ENCODE results near the gene GAS7.

Gene GAS7

DNA sequence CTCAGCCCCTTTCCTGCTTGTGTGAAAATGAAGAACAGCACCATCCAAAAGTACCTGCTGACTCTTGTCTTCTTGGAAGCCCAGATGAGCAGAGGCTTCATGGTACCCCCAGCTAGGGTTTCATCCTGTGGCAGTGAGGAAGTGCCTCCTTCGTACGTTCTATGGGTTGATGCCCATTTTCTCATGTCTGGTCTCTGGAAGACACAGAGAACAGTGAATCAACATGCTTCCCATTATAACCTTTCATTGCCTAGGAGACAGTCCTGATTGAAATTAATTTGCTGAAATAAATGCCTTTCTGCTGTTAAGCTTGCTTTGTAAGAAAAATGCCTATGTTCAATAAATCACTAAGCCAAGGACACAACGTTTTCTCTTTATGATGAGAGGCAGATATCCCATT, 329.9 kb downstream of the GAS7 start:
- no peak for DNase-seq

DNA sequence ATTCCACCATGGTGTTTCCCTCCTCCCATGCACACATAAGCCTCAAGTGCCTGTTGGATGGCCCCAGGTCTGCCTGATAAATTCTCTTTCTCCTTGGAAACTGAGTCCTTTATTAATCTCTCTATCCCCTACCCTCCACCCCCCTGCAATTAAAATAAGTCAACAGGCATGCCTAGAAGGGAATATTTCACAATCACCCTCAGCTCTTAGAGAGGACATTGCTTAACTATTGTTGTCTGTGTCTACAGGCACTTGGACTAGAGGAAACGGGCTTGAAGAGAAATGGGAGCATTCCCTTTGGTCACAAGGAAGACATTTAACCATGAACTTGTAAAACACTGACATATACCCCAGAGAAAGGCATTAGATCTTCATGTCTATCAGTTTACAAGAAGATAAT, 332.8 kb downstream of the GAS7 start:
- DNase-seq, result no peak

DNA sequence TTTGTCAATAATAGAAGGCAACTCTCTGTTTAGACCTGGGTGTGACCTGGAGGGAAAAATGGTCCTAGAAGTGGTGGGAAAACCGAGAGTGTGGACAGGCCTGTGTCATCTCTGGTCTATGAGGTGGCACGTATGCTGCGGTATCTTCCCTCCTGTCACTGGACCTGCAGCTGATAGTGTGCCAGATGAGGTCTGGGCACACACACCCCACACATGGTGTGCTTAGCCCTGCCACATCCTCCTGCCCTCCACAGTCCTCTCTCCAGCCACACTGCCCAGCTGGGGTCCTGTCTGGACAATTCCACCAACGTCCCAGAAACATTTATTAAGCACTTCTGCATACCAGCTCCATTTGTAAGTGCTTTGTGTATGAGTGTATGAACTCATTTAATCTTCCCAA, 335.5 kb downstream of the GAS7 start:
- no peak for DNase-seq

DNA sequence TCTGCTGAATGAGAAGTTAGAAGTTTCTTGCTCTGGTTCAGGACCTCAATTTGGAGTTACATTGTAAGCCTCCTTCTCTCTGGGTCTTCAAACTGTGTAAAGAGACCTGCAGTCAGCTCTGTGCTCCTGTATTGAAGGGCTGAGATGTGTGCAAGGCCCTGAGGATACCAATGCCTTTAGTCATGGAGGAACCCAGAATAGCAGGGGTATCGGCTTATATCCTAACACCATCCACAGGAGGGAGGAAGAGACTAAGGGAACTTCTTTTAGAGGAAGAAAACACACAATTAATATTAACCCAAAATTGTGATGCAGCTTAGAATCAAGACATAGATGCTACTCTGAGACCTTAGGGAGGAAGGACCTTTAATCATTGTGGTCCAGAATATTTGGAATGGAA, 336.2 kb downstream of the GAS7 start:
- no peak for DNase-seq

DNA sequence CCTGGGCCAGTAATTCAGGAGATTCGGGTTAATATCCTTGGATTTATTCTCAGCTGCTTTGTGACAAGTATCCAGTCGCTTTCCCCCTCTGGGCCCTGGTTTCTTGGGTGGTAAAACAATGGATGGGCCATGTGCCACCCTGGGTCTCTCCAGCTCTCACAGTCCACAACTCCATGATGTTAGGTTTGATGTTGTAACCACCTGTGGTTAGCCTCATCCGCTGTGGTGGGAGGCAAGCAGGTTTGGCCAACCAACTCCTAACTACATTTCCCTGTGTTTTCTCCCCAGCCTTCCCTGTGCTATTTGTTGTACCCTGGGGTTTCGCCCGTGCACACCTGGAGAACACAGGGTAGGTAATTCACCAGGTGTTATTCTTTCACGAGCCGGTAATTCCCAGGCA, 337.6 kb downstream of the GAS7 start:
- DNase-seq, result no peak

Data from stimulated activated CD8-positive, alpha-beta memory T cell treated with anti-CD3 and anti-CD28 coated beads, Interleukin-4, amount 100 ng/mL, for 48 hours (primary cell).